ENCODE results near the gene PEMT.

Gene PEMT

DNA sequence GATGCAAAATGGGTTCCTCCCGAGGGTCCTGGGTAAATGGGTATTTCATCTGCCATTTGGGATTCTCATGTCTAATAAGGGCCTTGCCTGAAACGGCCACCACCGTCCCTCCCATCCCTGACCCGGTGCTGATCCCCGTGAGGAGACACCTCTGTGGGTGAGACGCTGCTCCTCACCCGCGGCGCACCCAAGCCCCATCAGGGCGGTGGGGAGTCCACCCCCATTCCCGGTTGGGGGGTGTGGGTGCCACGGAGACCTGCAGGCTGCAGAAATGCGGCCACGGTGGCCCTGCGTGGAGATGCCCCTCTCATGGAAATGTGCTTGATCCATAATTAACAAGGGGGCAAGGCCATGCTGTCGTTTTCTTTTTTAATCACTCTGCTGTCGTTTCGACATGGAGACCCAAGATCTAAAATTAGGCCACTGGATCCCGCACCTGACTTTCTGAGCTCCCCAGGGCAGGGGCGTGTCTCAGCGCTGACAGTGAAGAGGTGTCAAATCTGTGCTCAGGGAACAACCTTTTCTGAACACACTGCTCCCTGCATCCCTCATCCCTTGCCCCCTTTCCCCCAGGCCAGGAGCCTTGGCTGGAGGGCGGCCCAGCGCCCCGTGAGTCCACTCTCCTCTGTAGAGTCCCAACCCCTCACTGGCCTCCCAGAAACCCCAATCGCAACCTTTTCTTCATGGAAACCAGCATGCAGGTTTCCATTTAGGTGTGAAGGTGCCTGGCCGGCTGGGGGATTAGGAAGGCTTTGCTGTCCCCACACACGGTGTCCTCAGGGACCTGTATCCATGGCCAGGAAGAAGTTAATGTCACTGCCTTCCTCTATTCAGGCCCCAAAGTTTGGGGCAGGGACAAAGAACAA is 38.9 kb downstream of the PEMT start:
- H2BK5ac ChIP-seq (ENCODE audit: low read depth, low read length, poor library complexity), result no peak overlapping the region
- H3K14ac ChIP-seq (ENCODE audit: low read length), result no peak overlapping the region
- H4K91ac ChIP-seq (ENCODE audit: low read depth, low read length), result no peak overlapping the region
- no peak overlapping the region for H3K4me3 ChIP-seq (ENCODE audit: low read depth, low read length)
- H3K23ac ChIP-seq (ENCODE audit: low read length), result no peak overlapping the region
- DNase-seq, result no peak
- no peaks in the 10 kb centered on the region for H3K9me3 ChIP-seq (ENCODE audit: insufficient read depth, low read depth, low read length)
- H3K27me3 ChIP-seq (ENCODE audit: insufficient read depth, low read length), result no peaks in the 10 kb centered on the region
- H2BK120ac ChIP-seq (ENCODE audit: insufficient read depth, low read length, poor library complexity), result no peak overlapping the region
- H3K4me1 ChIP-seq (ENCODE audit: control insufficient read depth in 1 of 2, insufficient read depth in 2 of 2, low read length in 2 of 2), result peaks cover 4 to 6% of the 10 kb centered on the region in 2 experiments
- H4K12ac ChIP-seq (ENCODE audit: low read depth, low read length), result no peak overlapping the region
- H3K79me1 ChIP-seq (ENCODE audit: low read length), result no peaks in the 10 kb centered on the region
- no peak overlapping the region for H2AFZ ChIP-seq (ENCODE audit: insufficient read depth, low read length, poor library complexity)
- no peaks in the 10 kb centered on the region for H3K36me3 ChIP-seq (ENCODE audit: control insufficient read depth in 1 of 2, insufficient read depth in 2 of 2, low read length in 2 of 2)
- no peaks in the 10 kb centered on the region for H3K79me2 ChIP-seq (ENCODE audit: control insufficient read depth, insufficient read depth, low read length, poor library complexity)
- H3K9ac ChIP-seq (ENCODE audit: low read length), result no peak overlapping the region
- H2BK12ac ChIP-seq (ENCODE audit: low read length), result no peak overlapping the region
- H3K18ac ChIP-seq (ENCODE audit: low read length), result no peak overlapping the region
- H3K4ac ChIP-seq (ENCODE audit: low read depth, low read length), result no peak overlapping the region
- no peak overlapping the region for H3K27ac ChIP-seq (ENCODE audit: low read depth, low read length)
- H4K8ac ChIP-seq (ENCODE audit: low read depth, low read length), result no peak overlapping the region
- no peak overlapping the region for H3K4me2 ChIP-seq (ENCODE audit: low read length)
- no CpG with 5 or more reads among the region's 27 CpGs for WGBS (ENCODE audit: extremely low coverage, insufficient coverage, insufficient read length)
- H2AK5ac ChIP-seq (ENCODE audit: low read length), result no peak overlapping the region

DNA sequence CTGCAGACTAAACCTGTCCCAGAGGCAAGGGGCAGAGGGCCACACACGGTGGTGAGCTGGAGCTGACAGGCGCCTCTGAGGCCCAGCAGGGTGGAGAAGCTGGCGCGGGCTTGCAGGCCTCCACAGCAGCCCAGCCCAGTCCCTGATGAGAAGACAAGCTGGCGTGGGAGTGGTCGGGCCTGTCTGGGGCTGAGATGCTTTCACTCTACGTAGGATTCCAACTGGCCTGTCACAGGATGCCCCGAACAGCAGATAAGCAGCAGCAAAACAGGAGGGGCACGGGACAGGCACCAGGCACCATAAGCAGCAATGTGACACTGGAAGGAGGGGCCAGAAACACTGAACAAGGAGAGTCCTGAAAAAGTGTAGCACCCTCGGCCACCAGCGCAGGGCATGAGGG is 40.1 kb downstream of the PEMT start:
- H3K18ac ChIP-seq (ENCODE audit: low read length), result no peak overlapping the region
- H2AK5ac ChIP-seq (ENCODE audit: low read length), result no peak overlapping the region
- no peak overlapping the region for H3K9ac ChIP-seq (ENCODE audit: low read length)
- peaks cover 4 to 12% of the 10 kb centered on the region in 2 experiments for H3K4me1 ChIP-seq (ENCODE audit: control insufficient read depth in 1 of 2, insufficient read depth in 2 of 2, low read length in 2 of 2)
- H3K79me1 ChIP-seq (ENCODE audit: low read length), result no peaks in the 10 kb centered on the region
- no peak overlapping the region for H2BK12ac ChIP-seq (ENCODE audit: low read length)
- no peaks in the 10 kb centered on the region for H3K27me3 ChIP-seq (ENCODE audit: insufficient read depth, low read length)
- H3K4me2 ChIP-seq (ENCODE audit: low read length), result no peak overlapping the region
- H3K9me3 ChIP-seq (ENCODE audit: insufficient read depth, low read depth, low read length), result no peaks in the 10 kb centered on the region
- DNase-seq, result no peak
- no peak overlapping the region for H3K23ac ChIP-seq (ENCODE audit: low read length)
- no peak overlapping the region for H3K27ac ChIP-seq (ENCODE audit: low read depth, low read length)
- H3K4ac ChIP-seq (ENCODE audit: low read depth, low read length), result no peak overlapping the region
- no peak overlapping the region for H4K91ac ChIP-seq (ENCODE audit: low read depth, low read length)
- H3K14ac ChIP-seq (ENCODE audit: low read length), result no peak overlapping the region
- H4K12ac ChIP-seq (ENCODE audit: low read depth, low read length), result no peak overlapping the region
- H2BK120ac ChIP-seq (ENCODE audit: insufficient read depth, low read length, poor library complexity), result no peak overlapping the region
- no peaks in the 10 kb centered on the region for H3K36me3 ChIP-seq (ENCODE audit: control insufficient read depth in 1 of 2, insufficient read depth in 2 of 2, low read length in 2 of 2)
- H3K4me3 ChIP-seq (ENCODE audit: low read depth, low read length), result no peak overlapping the region
- no CpG with 5 or more reads among the region's 11 CpGs for WGBS (ENCODE audit: extremely low coverage, insufficient coverage, insufficient read length)
- H3K79me2 ChIP-seq (ENCODE audit: control insufficient read depth, insufficient read depth, low read length, poor library complexity), result no peaks in the 10 kb centered on the region
- H4K8ac ChIP-seq (ENCODE audit: low read depth, low read length), result no peak overlapping the region
- H2AFZ ChIP-seq (ENCODE audit: insufficient read depth, low read length, poor library complexity), result no peak overlapping the region
- no peak overlapping the region for H2BK5ac ChIP-seq (ENCODE audit: low read depth, low read length, poor library complexity)

DNA sequence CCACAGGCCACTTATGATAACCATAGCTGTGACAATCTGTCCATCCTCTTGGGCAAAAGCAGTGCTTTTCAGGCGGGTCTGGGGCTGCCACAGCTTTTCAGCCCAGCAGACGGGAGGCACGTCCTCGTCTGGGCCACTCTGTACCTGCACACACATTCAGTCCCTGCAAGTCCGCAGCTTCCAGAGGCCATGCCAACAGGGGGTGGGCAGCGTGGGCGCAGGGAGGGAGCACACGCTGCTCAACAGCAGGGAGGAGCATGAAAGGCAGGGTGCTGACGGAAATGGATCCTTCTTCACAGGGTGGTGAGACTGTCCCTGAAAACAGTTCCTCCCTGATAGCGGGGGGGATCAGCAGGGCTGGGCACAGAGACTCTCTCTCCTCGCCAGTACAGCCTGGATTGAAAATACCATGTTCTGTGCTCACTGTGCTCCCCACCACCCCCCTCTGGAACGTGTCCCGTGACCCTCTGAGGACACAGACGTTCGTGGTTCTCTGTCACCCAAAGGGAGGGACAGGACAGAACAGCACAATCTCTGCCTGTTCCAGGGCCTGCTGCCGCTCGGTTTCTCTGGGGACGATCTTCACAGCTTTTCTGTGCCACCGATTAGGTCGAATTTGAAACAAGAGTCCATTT is 41.7 kb downstream of the PEMT start:
- no peak overlapping the region for H2BK12ac ChIP-seq (ENCODE audit: low read length)
- no peak overlapping the region for H3K14ac ChIP-seq (ENCODE audit: low read length)
- H3K27ac ChIP-seq (ENCODE audit: low read depth, low read length), result no peak overlapping the region
- no peak overlapping the region for H4K8ac ChIP-seq (ENCODE audit: low read depth, low read length)
- H2BK5ac ChIP-seq (ENCODE audit: low read depth, low read length, poor library complexity), result no peak overlapping the region
- no peaks in the 10 kb centered on the region for H3K27me3 ChIP-seq (ENCODE audit: insufficient read depth, low read length)
- H2AFZ ChIP-seq (ENCODE audit: insufficient read depth, low read length, poor library complexity), result no peak overlapping the region
- no peaks in the 10 kb centered on the region for H3K36me3 ChIP-seq (ENCODE audit: control insufficient read depth in 1 of 2, insufficient read depth in 2 of 2, low read length in 2 of 2)
- H3K4me3 ChIP-seq (ENCODE audit: low read depth, low read length), result no peak overlapping the region
- H3K18ac ChIP-seq (ENCODE audit: low read length), result no peak overlapping the region
- H2BK120ac ChIP-seq (ENCODE audit: insufficient read depth, low read length, poor library complexity), result no peak overlapping the region
- H3K9ac ChIP-seq (ENCODE audit: low read length), result no peak overlapping the region
- no peak overlapping the region for H3K4me2 ChIP-seq (ENCODE audit: low read length)
- no CpG with 5 or more reads among the region's 20 CpGs for whole genome bisulfite sequencing (ENCODE audit: extremely low coverage, insufficient coverage, insufficient read length)
- no peak overlapping the region for H2AK5ac ChIP-seq (ENCODE audit: low read length)
- no peaks in the 10 kb centered on the region for H3K79me1 ChIP-seq (ENCODE audit: low read length)
- no peak for DNase-seq
- H3K9me3 ChIP-seq (ENCODE audit: insufficient read depth, low read depth, low read length), result no peaks in the 10 kb centered on the region
- H3K79me2 ChIP-seq (ENCODE audit: control insufficient read depth, insufficient read depth, low read length, poor library complexity), result no peaks in the 10 kb centered on the region
- H4K12ac ChIP-seq (ENCODE audit: low read depth, low read length), result no peak overlapping the region
- H4K91ac ChIP-seq (ENCODE audit: low read depth, low read length), result no peak overlapping the region
- no peak overlapping the region for H3K4ac ChIP-seq (ENCODE audit: low read depth, low read length)
- H3K23ac ChIP-seq (ENCODE audit: low read length), result no peak overlapping the region
- peaks cover 4 to 12% of the 10 kb centered on the region in 2 experiments for H3K4me1 ChIP-seq (ENCODE audit: control insufficient read depth in 1 of 2, insufficient read depth in 2 of 2, low read length in 2 of 2)

DNA sequence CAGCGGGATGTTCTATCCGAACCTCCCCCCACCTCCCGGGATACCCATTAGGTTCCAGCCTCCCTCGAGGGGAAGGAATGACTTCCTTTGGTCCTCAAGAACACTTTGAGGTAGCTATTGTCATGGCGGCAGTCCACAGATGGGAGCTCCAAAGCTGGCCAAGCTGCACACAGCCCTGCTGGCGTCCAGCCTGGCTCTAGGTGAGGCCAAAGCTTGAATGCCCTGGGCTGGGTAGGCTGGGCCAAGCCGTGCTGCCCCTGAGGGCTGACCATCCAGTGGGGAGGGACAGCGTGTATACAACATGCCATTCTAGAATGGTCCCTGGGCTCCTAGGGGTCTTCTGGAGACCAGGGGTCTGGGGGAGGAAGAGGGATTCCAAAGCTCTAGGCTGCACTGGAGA is 43.5 kb downstream of the PEMT start:
- Histone ChIP-seq H3K79me1 (ENCODE audit: low read length) (no peaks in the 10 kb centered on the region), H2BK5ac (ENCODE audit: low read depth, low read length, poor library complexity) (no peak overlapping the region), H2BK12ac (ENCODE audit: low read length) (no peak overlapping the region), H4K12ac (ENCODE audit: low read depth, low read length) (no peak overlapping the region), H3K14ac (ENCODE audit: low read length) (no peak overlapping the region), H3K4me2 (ENCODE audit: low read length) (no peak overlapping the region), H3K36me3 (ENCODE audit: control insufficient read depth in 1 of 2, insufficient read depth in 2 of 2, low read length in 2 of 2) (no peaks in the 10 kb centered on the region), H3K4me1 (ENCODE audit: control insufficient read depth in 1 of 2, insufficient read depth in 2 of 2, low read length in 2 of 2) (peaks cover 4 to 12% of the 10 kb centered on the region in 2 experiments), H3K27me3 (ENCODE audit: insufficient read depth, low read length) (no peaks in the 10 kb centered on the region), H4K8ac (ENCODE audit: low read depth, low read length) (no peak overlapping the region), H2AFZ (ENCODE audit: insufficient read depth, low read length, poor library complexity) (no peak overlapping the region), H3K23ac (ENCODE audit: low read length) (no peak overlapping the region), H2BK120ac (ENCODE audit: insufficient read depth, low read length, poor library complexity) (no peak overlapping the region), H3K4ac (ENCODE audit: low read depth, low read length) (no peak overlapping the region), H3K4me3 (ENCODE audit: low read depth, low read length) (no peak overlapping the region), H3K27ac (ENCODE audit: low read depth, low read length) (no peak overlapping the region), H4K91ac (ENCODE audit: low read depth, low read length) (no peak overlapping the region), H3K79me2 (ENCODE audit: control insufficient read depth, insufficient read depth, low read length, poor library complexity) (no peaks in the 10 kb centered on the region), H3K9ac (ENCODE audit: low read length) (no peak overlapping the region), H2AK5ac (ENCODE audit: low read length) (no peak overlapping the region), H3K18ac (ENCODE audit: low read length) (no peak overlapping the region), H3K9me3 (ENCODE audit: insufficient read depth, low read depth, low read length) (no peaks in the 10 kb centered on the region)
- no CpG with 5 or more reads among the region's 8 CpGs for WGBS (ENCODE audit: extremely low coverage, insufficient coverage, insufficient read length)
- DNase-seq, result no peak
